Stimulated activated CD4-positive, alpha-beta T cell treated with anti-CD3 and anti-CD28 coated beads, Interleukin-15, amount 100 ng/mL, for 24 hours (primary cell): ENCODE data around the gene KCNIP3.
"Not testable (repeated sequence)": the region's sequence is repeated elsewhere in the genome, so short reads cannot be mapped to it uniquely, and the experiment has no call there.

Source experiments
- DNase-seq: peaks from one replicate; pipeline ENCODE4 v3.0.0-alpha.2; 2020

Gene KCNIP3

GRCh38 chr2:95296880-95297487, at the start of gene KCNIP3:
KCNIP3 (plus strand) TSS chr2:95297347; CDS start chr2:95297439, 92 bp downstream.
- no peak for DNase-seq

GRCh38 chr2:95258271-95258670, 38.9 kb upstream of the KCNIP3 start:
- DNase-seq, result no peak

DNA sequence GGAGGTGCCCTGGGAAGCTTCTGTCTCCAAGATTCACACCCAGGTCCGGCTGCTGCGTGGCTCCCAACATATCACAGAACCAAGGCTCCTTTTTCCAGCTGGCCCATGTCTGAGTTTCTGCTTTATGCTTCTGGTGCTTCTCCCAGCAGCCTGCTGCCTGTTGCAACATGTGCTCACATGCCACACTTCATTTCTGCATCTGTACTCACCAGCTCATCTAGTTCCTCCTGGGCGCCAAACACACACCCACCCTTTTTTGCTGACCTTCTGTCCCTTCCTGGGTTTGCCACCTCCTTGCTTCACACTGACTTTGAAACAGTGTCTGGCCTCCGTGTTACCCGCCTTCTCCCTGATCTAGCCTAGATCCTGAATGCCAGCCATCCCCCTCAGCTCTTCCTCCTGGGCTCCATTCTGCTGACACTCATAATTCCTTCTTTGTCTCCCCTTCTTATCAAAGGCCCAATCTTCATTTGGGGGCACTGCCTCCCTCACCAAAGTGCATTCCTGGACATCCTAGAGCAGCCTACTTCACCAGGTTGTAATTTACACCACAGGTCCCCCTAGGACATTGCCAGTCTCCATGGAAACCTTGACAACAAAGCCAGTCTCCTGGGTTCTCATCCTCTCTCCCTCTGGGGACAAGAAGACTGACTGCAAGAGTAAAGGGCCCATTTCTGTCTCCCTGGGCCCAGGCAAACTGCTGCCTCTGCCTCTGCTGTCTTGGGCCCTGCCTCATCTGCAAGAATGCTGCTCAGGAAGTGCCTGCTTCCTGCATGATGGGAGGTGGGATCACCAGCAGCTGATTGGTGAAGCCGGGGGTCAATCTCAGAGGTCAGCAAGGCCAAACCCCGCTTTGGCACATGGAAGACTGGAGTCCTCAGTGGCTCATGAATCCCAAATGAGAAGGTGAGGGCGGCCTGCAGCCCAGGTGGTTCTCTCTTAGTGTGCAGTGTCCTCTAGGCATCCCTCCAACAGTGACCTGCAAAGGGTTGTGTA, 36.8 kb upstream of the KCNIP3 start:
- DNase-seq, result no peak

- no peak for DNase-seq
Observed at GRCh38 chr2:95261602-95262001, 35.5 kb upstream of the KCNIP3 start.

DNA sequence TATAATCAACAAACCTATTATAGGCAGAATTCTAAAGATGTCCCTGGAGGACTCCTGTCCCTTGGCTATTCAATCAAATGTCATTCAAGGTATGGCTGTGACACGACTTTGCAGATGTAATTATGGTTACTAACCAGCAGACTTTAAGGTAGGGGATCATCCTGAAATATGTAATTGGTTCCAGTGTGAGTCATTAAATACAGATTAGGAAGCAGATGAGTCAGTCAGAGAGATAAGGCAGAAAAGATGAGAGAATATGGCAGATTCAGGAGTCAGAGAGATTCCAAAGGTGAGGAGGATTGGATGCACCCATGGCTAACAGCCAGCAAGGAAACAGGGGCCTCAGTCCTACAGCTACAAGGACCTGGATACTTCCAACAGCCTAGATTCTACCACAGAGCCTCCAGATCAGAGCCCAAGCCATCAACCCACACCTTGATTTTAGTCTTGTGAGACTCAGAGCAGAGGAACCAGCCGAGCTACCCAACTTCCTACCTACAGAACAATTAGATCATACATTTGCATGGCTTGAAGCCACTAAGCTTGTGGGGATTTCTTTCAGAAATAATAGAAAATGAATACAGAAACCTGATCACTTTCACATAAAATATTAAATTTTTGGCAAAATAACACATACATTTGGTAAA, 34.1 kb upstream of the KCNIP3 start:
- no peak for DNase-seq

- DNase-seq, result no peak
Observed at GRCh38 chr2:95264624-95265023, 32.5 kb upstream of the KCNIP3 start.

DNA sequence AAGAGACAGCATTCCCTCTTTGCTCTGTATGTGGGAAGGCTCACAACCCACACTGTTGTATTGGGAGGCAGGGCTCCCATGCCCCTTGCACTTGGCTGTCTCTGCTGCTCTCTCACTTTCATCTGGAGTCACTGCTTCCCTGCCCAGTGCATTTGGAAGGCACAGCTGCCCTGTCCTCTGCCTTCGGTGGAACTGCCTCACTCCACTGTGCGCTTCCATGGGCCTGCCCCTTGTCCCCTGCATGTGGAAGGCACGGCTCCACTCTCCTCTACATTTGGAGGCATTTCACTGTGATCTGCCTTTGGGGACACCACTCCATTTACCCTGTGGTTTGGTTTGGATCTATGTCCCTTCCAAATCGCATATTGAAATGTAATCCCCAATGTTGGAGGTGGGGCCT, 32.0 kb upstream of the KCNIP3 start:
- no peak for DNase-seq

GRCh38 chr2:95266781-95267430, 30.2 kb upstream of the KCNIP3 start:
- DNase-seq, result no peak

GRCh38 chr2:95267458-95268210, 29.5 kb upstream of the KCNIP3 start:
- DNase-seq, result no peak

- no peak for DNase-seq
Observed at GRCh38 chr2:95268211-95269035, 28.7 kb upstream of the KCNIP3 start.

GRCh38 chr2:95269036-95269680, 28.0 kb upstream of the KCNIP3 start:
- no peak for DNase-seq

DNA sequence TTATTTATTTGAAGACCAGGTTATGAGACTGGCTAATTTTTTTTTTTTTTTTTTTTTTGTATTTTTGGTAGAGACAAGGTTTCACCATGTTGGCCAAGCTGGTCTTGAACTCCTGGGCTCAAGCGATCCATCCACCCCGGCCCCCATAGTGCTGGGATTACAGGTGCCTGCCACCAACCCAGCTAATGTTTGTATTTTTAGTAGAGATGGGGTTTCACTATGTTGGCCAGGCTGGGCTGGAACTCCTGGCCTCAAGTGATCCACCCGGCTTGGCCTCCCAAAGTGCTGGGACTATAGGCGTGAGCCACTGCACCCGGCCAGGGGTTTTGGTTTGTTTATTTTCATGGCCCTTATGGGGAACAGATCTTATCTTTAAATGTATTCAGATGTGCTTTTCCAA, 27.4 kb upstream of the KCNIP3 start:
- DNase-seq, result not testable (repeated sequence)

GRCh38 chr2:95270541-95271081, 26.5 kb upstream of the KCNIP3 start:
- DNase-seq, result no peak

DNA sequence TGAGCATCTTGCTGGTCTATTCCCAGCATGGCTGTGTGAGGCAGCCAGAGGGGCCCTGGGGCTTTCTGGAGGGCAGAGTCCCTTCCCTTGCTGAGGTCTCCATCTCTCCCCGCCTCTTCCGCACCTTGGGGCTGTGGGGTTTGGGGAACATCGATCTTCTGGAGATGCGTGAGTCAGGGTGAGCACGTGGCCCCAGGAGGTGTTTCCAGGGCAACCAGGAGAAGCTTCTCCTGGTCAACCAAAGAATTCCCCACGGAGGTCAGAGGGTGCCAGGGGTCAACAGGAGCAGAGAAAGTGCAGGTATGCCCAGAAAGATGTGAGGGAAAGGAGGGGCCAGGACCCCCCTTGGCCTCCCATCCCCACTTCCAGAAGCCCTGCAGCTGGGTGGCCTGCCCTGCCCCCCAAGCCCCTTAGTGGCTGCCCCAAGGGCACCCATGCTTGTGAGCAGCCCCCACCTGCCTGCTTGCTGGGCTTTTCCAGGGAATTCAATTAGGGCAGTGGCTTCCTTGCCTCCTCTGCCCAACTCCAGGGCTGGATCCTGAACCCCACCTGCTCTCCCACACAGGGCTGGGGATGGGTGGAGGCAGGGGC, 25.7 kb upstream of the KCNIP3 start:
- DNase-seq, result no peak

GRCh38 chr2:95272299-95272751, 24.8 kb upstream of the KCNIP3 start:
- DNase-seq, result no peak

DNA sequence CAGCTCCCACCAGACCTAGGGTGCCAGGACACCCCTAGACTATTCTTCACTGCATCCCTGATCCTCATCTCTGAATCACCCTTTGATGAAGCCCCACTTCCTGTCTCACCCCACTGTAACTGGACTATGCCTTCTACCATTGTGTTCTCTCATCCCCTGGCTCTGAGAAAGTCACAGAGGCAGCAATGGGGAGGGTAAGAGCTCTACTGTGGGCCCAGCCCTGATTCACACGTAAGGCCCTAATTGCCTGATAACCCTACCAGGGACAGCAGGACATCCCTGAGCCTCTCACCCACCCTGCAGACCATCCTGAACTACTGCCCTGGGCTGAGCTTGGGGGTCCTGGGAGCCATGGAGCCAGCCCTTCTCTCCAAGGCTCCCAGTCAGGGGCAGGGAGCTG, 24.4 kb upstream of the KCNIP3 start:
- no peak for DNase-seq

DNA sequence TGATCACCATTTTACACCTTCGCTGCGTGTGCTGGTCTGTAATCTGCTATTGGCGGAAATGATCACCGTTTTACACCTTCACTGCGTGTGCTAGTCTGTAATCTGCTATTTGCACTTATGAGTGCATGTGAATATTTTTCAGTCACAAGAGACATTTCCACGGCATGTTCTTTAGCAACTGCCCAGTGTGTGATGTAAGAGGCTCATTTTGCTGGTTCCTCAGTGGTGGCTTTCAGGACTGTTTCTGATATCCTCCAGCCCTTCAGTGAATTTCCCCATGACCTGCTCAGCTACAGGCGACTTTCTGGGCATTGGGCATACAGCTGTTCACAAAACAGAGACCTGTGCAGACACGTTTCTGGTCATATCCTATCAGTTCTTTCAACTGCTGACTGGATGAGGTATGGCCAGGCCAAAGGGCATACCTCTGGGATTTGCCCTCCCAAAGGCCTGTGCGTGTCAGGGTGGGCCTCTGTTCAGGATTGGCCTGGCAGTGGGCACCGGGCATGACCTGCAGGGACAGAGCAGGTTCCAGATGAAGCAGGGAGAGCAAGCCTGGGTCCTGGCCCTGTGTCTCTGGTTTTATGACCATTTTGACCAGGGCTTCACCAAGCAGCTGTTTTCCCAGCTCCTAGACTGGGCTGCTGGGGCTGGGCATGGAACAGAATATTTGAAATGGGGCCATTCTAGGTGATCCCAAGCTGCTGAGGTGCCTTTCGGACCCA, 23.4 kb upstream of the KCNIP3 start:
- no peak for DNase-seq

DNA sequence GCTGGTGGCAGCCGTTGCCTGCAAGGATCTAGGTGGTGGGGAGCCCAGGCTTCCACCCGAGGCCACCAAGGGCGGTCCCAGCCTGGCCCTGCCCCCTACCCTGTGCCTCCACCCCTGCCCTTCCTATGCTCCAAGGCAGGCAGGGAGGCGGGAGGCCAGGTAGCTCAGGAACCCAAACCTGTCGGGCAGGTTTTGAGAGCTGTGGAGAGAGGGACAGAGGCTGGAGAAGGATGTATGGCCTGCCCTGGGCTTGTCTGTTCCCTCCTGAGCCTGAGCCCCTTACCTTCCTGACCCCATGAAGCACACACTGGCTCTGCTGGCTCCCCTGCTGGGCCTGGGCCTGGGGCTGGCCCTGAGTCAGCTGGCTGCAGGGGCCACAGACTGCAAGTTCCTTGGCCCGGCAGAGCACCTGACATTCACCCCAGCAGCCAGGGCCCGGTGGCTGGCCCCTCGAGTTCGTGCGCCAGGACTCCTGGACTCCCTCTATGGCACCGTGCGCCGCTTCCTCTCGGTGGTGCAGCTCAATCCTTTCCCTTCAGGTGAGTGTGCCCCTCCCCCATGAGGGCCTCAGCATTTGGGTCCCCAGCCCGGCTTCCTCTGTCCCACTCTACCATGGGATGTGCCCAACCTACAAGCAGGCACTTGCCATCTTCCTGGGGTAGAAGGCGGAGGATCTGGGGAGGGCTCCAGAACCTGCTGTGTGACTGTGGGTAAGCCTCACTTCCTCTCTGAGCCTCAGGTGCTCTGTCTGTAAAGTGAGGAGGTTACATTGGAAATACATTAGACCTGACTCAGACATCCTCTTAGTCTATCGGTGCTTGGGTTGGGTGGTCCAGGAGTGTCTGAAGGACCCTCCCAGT, 22.6 kb upstream of the KCNIP3 start, which contains the start of gene PROM2:
TSS of gene PROM2 (plus strand) at position 159 of the 860 bp plus-strand sequence. CDS start at position 296, 137 bp downstream.
- DNase-seq, result no peak
